ENCODE results near the gene KDM8.

DNA sequence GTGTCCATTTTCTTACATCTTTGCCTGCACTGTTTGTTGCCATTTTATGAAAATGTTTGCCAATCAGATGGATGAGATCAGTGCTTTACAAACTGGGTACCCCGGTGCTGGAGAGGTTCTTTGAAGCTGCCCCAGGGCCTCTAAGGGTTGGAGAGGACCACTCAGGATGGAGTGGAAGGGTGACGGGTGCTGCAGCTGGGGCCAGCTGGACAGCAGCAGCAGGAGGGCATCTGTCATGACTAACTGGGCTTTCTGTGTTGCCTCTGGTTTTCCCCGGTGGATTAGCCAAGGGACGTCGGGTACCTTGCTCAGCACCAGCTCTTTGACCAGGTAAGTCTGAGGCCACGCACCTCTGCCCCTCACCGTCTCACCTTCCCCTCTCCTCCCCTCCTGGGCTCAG is 12.3 kb downstream of the KDM8 start:
- TF ChIP-seq, protein P1, sequence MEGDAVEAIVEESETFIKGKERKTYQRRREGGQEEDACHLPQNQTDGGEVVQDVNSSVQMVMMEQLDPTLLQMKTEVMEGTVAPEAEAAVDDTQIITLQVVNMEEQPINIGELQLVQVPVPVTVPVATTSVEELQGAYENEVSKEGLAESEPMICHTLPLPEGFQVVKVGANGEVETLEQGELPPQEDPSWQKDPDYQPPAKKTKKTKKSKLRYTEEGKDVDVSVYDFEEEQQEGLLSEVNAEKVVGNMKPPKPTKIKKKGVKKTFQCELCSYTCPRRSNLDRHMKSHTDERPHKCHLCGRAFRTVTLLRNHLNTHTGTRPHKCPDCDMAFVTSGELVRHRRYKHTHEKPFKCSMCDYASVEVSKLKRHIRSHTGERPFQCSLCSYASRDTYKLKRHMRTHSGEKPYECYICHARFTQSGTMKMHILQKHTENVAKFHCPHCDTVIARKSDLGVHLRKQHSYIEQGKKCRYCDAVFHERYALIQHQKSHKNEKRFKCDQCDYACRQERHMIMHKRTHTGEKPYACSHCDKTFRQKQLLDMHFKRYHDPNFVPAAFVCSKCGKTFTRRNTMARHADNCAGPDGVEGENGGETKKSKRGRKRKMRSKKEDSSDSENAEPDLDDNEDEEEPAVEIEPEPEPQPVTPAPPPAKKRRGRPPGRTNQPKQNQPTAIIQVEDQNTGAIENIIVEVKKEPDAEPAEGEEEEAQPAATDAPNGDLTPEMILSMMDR (IDR thresholded peaks at IDR 0.05), result no peak
- TF ChIP-seq POLR2A (IDR thresholded peaks at IDR 0.05), result no peak
